KMS-11 (cell line): ENCODE measurements around the gene SCMH1.
A peak's percentile ranks its signal among the peaks of the same experiment; 100 is the strongest.

Experiments
- H2AFZ ChIP-seq: fragments of 200-600 bp; sonication (generic); 2 replicates; pipeline ENCODE4 v1.6.1; 2016; ENCODE audit warnings: antibody characterized with exemption, mixed run types, low read depth
- H3K27ac ChIP-seq: fragments of 200-600 bp; sonication (generic); 2 replicates; pipeline ENCODE4 v1.6.1; 2016; ENCODE audit warnings: mild to moderate bottlenecking, mixed run types
- H3K27me3 ChIP-seq: fragments of 200-600 bp; sonication (generic); 2 replicates; pipeline ENCODE4 v1.6.1; 2017; ENCODE audit warnings: mild to moderate bottlenecking, low read depth, mixed run types, moderate library complexity; ENCODE audit not compliant: insufficient read depth
- H3K36me3 ChIP-seq: fragments of 200-600 bp; sonication (generic); 2 replicates; pipeline ENCODE4 v1.6.1; 2017; ENCODE audit warnings: mild to moderate bottlenecking, mixed run types; ENCODE audit not compliant: insufficient read depth
- H3K4me1 ChIP-seq: fragments of 200-600 bp; sonication (generic); 2 replicates; pipeline ENCODE4 v1.6.1; 2016; ENCODE audit warnings: mild to moderate bottlenecking, low read depth, mixed run types; ENCODE audit not compliant: poor library complexity, severe bottlenecking
- H3K4me2 ChIP-seq: fragments of 200-600 bp; sonication (generic); 2 replicates; pipeline ENCODE4 v1.7.0; 2016; ENCODE audit warnings: mild to moderate bottlenecking, mixed run types
- H3K4me3 ChIP-seq: fragments of 200-600 bp; sonication (generic); IDR thresholded peaks from 2 replicates; pipeline ENCODE4 v1.6.1; 2017; ENCODE audit warnings: low read depth, low read length, mixed read lengths; ENCODE audit not compliant: insufficient read depth
- H3K79me2 ChIP-seq: fragments of 200-600 bp; sonication (generic); 2 replicates; pipeline ENCODE4 v1.6.1; 2016; ENCODE audit warnings: low read depth, mixed run types; ENCODE audit not compliant: insufficient read depth
- H3K9ac ChIP-seq: fragments of 200-600 bp; sonication (generic); 2 replicates; pipeline ENCODE4 v1.6.1; 2016; ENCODE audit warnings: mild to moderate bottlenecking, mixed run types
- H4K20me1 ChIP-seq: fragments of 200-600 bp; sonication (generic); 2 replicates; pipeline ENCODE4 v1.6.1; 2016; ENCODE audit warnings: mild to moderate bottlenecking, mixed run types; ENCODE audit not compliant: insufficient read depth
- TF ChIP-seq, protein P1 (sequence below): fragments of 200-600 bp; sonication (generic); conservative IDR thresholded peaks from 2 replicates; pipeline ENCODE4 v1.6.1; 2017; ENCODE audit warnings: low read depth, mild to moderate bottlenecking, antibody characterized with exemption, low read length, moderate library complexity, mixed read lengths

SCMH1 gene

DNA sequence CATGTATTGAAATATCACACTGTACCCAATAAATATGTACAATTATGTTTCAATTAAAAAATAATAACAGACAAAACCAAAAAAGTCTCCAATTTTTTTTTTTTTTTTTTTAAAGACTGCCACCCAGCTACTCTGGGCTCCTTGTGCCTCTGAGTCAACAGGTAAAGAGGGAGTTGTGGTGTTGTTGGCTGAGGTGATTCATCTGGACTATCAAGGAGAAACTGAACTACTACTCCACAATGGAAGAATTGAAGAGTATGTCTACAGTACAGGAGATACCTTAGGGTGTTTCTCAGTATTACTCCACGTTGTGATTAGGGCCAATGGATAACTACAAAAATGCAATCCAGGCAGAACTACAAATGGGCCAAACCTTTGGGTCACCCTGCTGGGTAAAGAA, 67.9 kb downstream of the SCMH1 start:
- H3K4me1 ChIP-seq: peaks cover 33% of the 10 kb centered on the region
- H3K27me3 ChIP-seq: no peaks in the 10 kb centered on the region
- no peak overlapping the region for H3K9ac ChIP-seq
- H3K4me2 ChIP-seq: no peak overlapping the region
- no peaks in the 10 kb centered on the region for H4K20me1 ChIP-seq
- H3K36me3 ChIP-seq: no peaks in the 10 kb centered on the region
- no peak overlapping the region for H3K27ac ChIP-seq
- H3K79me2 ChIP-seq: no peaks in the 10 kb centered on the region
- TF ChIP-seq, protein P1, sequence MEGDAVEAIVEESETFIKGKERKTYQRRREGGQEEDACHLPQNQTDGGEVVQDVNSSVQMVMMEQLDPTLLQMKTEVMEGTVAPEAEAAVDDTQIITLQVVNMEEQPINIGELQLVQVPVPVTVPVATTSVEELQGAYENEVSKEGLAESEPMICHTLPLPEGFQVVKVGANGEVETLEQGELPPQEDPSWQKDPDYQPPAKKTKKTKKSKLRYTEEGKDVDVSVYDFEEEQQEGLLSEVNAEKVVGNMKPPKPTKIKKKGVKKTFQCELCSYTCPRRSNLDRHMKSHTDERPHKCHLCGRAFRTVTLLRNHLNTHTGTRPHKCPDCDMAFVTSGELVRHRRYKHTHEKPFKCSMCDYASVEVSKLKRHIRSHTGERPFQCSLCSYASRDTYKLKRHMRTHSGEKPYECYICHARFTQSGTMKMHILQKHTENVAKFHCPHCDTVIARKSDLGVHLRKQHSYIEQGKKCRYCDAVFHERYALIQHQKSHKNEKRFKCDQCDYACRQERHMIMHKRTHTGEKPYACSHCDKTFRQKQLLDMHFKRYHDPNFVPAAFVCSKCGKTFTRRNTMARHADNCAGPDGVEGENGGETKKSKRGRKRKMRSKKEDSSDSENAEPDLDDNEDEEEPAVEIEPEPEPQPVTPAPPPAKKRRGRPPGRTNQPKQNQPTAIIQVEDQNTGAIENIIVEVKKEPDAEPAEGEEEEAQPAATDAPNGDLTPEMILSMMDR: no peak
- no peak overlapping the region for H2AFZ ChIP-seq
- no peak overlapping the region for H3K4me3 ChIP-seq

DNA sequence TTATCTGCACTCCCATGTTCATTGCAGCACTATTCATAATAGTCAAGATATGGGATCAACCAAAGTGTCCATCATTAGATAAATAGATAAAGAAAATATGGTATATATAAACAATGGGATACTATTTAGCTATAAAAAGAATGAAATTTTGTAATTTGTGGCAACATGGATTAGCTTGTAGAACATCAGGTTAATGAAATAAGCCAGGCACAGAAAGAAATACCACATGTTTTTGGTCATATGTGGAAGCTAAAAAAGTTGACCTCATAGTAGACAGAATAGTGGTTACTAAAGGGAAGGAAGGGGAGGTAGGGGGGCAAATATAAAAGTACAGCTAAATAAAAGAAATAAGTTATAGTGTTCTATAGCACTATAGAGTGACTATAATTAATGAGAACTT, 68.5 kb downstream of the SCMH1 start:
- no peaks in the 10 kb centered on the region for H3K27me3 ChIP-seq
- peaks cover 33% of the 10 kb centered on the region for H3K4me1 ChIP-seq
- H3K4me2 ChIP-seq: no peak overlapping the region
- TF ChIP-seq, protein P1: no peak
- no peak overlapping the region for H3K4me3 ChIP-seq
- no peaks in the 10 kb centered on the region for H3K36me3 ChIP-seq
- H2AFZ ChIP-seq: no peak overlapping the region
- no peaks in the 10 kb centered on the region for H3K79me2 ChIP-seq
- no peak overlapping the region for H3K27ac ChIP-seq
- no peaks in the 10 kb centered on the region for H4K20me1 ChIP-seq
- H3K9ac ChIP-seq: no peak overlapping the region

- H3K79me2 ChIP-seq: no peaks in the 10 kb centered on the region
- H3K27me3 ChIP-seq: no peaks in the 10 kb centered on the region
- TF ChIP-seq, protein P1: no peak
- no peak overlapping the region for H2AFZ ChIP-seq
- H3K36me3 ChIP-seq: no peaks in the 10 kb centered on the region
- H3K4me1 ChIP-seq: peaks cover 34% of the 10 kb centered on the region
- H4K20me1 ChIP-seq: no peaks in the 10 kb centered on the region
- peak overlapping the region; percentile 33; the same call in 1 of the 2 replicates for H3K4me2 ChIP-seq
- H3K9ac ChIP-seq: no peak overlapping the region
- H3K27ac ChIP-seq: no peak overlapping the region
- no peak overlapping the region for H3K4me3 ChIP-seq
Observed at GRCh38 chr1:41171266-41171874, 70.7 kb downstream of the SCMH1 start.

DNA sequence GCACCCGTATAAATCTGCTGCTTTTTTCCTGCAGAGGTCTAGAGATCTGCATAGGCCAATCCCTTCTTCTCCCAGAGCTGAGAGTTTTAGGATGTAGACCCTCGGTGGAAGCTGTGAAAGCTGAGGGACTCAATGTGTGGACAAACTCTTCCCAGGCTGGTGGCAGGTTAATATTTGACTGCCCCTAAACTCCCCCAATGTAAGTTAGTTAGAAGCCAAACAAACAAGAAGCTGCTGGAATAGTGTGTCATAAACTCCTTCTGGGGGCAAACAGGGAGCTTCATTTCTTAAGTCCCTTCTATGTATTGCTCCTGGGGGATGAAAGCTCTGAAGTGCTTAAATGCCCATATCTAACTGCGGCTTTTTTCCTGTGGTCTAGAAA, 72.3 kb downstream of the SCMH1 start:
- no peaks in the 10 kb centered on the region for H3K79me2 ChIP-seq
- H3K9ac ChIP-seq: no peak overlapping the region
- H3K4me3 ChIP-seq: no peak overlapping the region
- H3K4me2 ChIP-seq: no peak overlapping the region
- peaks cover 43% of the 10 kb centered on the region for H3K4me1 ChIP-seq
- H2AFZ ChIP-seq: no peak overlapping the region
- no peaks in the 10 kb centered on the region for H4K20me1 ChIP-seq
- no peak overlapping the region for H3K27ac ChIP-seq
- TF ChIP-seq, protein P1: no peak
- H3K36me3 ChIP-seq: no peaks in the 10 kb centered on the region
- H3K27me3 ChIP-seq: no peaks in the 10 kb centered on the region
